ENCODE results near the gene CGB7. TPM values are rescaled to one million over a fixed set of nuclear protein-coding genes. Genes with fewer than 3 reads are reported as not detected.
"Not testable (repeated sequence)": the region's sequence is repeated elsewhere in the genome, so short reads cannot be mapped to it uniquely, and the experiment has no call there.

The CGB7 gene
- total and polyA plus RNA-seq, 4 donors: 0.11 to 0.57 (median 0.25) TPM

- H3K36me3 ChIP-seq (ENCODE audit: control insufficient read depth in 4 of 4, insufficient read depth in 4 of 4, low read length in 4 of 4); H3K9ac ChIP-seq (ENCODE audit: insufficient read depth in 1 of 2, low read length in 2 of 2); H3K27me3 ChIP-seq (ENCODE audit: control insufficient read depth in 3 of 3, insufficient read depth in 3 of 3, low read length in 2 of 3); H3K4me1 ChIP-seq (ENCODE audit: control insufficient read depth in 5 of 5, insufficient read depth in 5 of 5, low read length in 5 of 5); H3K4me3 ChIP-seq; H3K27ac ChIP-seq (ENCODE audit: low read depth in 1 of 2, low read length in 1 of 2); DNase-seq; H3K9me3 ChIP-seq (ENCODE audit: control insufficient read depth in 4 of 4, insufficient read depth in 3 of 4, low read length in 3 of 4); ATAC-seq (ENCODE audit: insufficient read depth, low FRiP score): not testable (repeated sequence)
- 86 to 95% methylated on average over 14 of the region's 14 CpGs for WGBS, 2 donors
These were observed 27.8 kb downstream of the CGB7 start for GRCh38 chr19:49029749-49030148.

- not testable (repeated sequence) for H3K36me3 ChIP-seq (ENCODE audit: control insufficient read depth in 4 of 4, insufficient read depth in 4 of 4, low read length in 4 of 4); H3K9me3 ChIP-seq (ENCODE audit: control insufficient read depth in 4 of 4, insufficient read depth in 3 of 4, low read length in 3 of 4); H3K4me3 ChIP-seq; H3K27ac ChIP-seq (ENCODE audit: low read depth in 1 of 2, low read length in 1 of 2); ATAC-seq (ENCODE audit: insufficient read depth, low FRiP score); H3K4me1 ChIP-seq (ENCODE audit: control insufficient read depth in 5 of 5, insufficient read depth in 5 of 5, low read length in 5 of 5); H3K27me3 ChIP-seq (ENCODE audit: control insufficient read depth in 3 of 3, insufficient read depth in 3 of 3, low read length in 2 of 3); DNase-seq; H3K9ac ChIP-seq (ENCODE audit: insufficient read depth in 1 of 2, low read length in 2 of 2)
- WGBS, 2 donors: 68 to 82% methylated on average over 8 to 9 of the region's 9 CpGs
These were observed 28.9 kb downstream of the CGB7 start for GRCh38 chr19:49028686-49029085.

GRCh38 chr19:49025599-49025998 is 31.9 kb downstream of the CGB7 start:
- H3K36me3 ChIP-seq (ENCODE audit: control insufficient read depth in 4 of 4, insufficient read depth in 4 of 4, low read length in 4 of 4); H3K4me1 ChIP-seq (ENCODE audit: control insufficient read depth in 5 of 5, insufficient read depth in 5 of 5, low read length in 5 of 5); H3K27ac ChIP-seq (ENCODE audit: low read depth in 1 of 2, low read length in 1 of 2); H3K9me3 ChIP-seq (ENCODE audit: control insufficient read depth in 4 of 4, insufficient read depth in 3 of 4, low read length in 3 of 4); H3K4me3 ChIP-seq; ATAC-seq (ENCODE audit: insufficient read depth, low FRiP score); H3K9ac ChIP-seq (ENCODE audit: insufficient read depth in 1 of 2, low read length in 2 of 2); DNase-seq: not testable (repeated sequence)
- peaks cover 0 to 11% (median 7%) of the 10 kb centered on the region in 3 donors for H3K27me3 ChIP-seq (ENCODE audit: control insufficient read depth in 3 of 3, insufficient read depth in 3 of 3, low read length in 2 of 3)
- 83 to 90% methylated on average over 21 to 23 of the region's 23 CpGs for WGBS, 2 donors

- not testable (repeated sequence) for H3K27ac ChIP-seq (ENCODE audit: low read depth in 1 of 2, low read length in 1 of 2); DNase-seq; H3K4me1 ChIP-seq (ENCODE audit: control insufficient read depth in 5 of 5, insufficient read depth in 5 of 5, low read length in 5 of 5); H3K36me3 ChIP-seq (ENCODE audit: control insufficient read depth in 4 of 4, insufficient read depth in 4 of 4, low read length in 4 of 4); H3K9me3 ChIP-seq (ENCODE audit: control insufficient read depth in 4 of 4, insufficient read depth in 3 of 4, low read length in 3 of 4); H3K9ac ChIP-seq (ENCODE audit: insufficient read depth in 1 of 2, low read length in 2 of 2); H3K4me3 ChIP-seq; ATAC-seq (ENCODE audit: insufficient read depth, low FRiP score)
- peaks cover 0 to 15% (median 12%) of the 10 kb centered on the region in 3 donors for H3K27me3 ChIP-seq (ENCODE audit: control insufficient read depth in 3 of 3, insufficient read depth in 3 of 3, low read length in 2 of 3)
- 81 to 90% methylated on average over 3 of the region's 6 CpGs for whole genome bisulfite sequencing, 2 donors
These were observed 32.5 kb downstream of the CGB7 start for GRCh38 chr19:49025088-49025487.

GRCh38 chr19:49024233-49024632 is 33.3 kb downstream of the CGB7 start, which contains the start of gene CGB3:
CGB3 (minus strand) TSS chr19:49024333; CDS start chr19:49023971, 362 bp downstream.
- not testable (repeated sequence) for H3K9ac ChIP-seq (ENCODE audit: insufficient read depth in 1 of 2, low read length in 2 of 2); H3K36me3 ChIP-seq (ENCODE audit: control insufficient read depth in 4 of 4, insufficient read depth in 4 of 4, low read length in 4 of 4); ATAC-seq (ENCODE audit: insufficient read depth, low FRiP score); H3K27ac ChIP-seq (ENCODE audit: low read depth in 1 of 2, low read length in 1 of 2); H3K4me3 ChIP-seq; H3K4me1 ChIP-seq (ENCODE audit: control insufficient read depth in 5 of 5, insufficient read depth in 5 of 5, low read length in 5 of 5); H3K9me3 ChIP-seq (ENCODE audit: control insufficient read depth in 4 of 4, insufficient read depth in 3 of 4, low read length in 3 of 4); DNase-seq
- 64 to 74% methylated on average over 10 to 13 of the region's 15 CpGs for WGBS, 2 donors
- H3K27me3 ChIP-seq (ENCODE audit: control insufficient read depth in 3 of 3, insufficient read depth in 3 of 3, low read length in 2 of 3): peaks cover 0 to 20% (median 12%) of the 10 kb centered on the region in 3 donors

- Histone ChIP-seq H3K36me3 (ENCODE audit: control insufficient read depth in 4 of 4, insufficient read depth in 4 of 4, low read length in 4 of 4) (no peaks in the 10 kb centered on the region), H3K4me1 (ENCODE audit: control insufficient read depth in 5 of 5, insufficient read depth in 5 of 5, low read length in 5 of 5) (peaks cover 0 to 19% (median 4%) of the 10 kb centered on the region in 5 donors), H3K27me3 (ENCODE audit: control insufficient read depth in 3 of 3, insufficient read depth in 3 of 3, low read length in 2 of 3) (peaks cover 0 to 30% (median 15%) of the 10 kb centered on the region in 3 donors), H3K4me3 (no peak overlapping the region), H3K9me3 (ENCODE audit: control insufficient read depth in 4 of 4, insufficient read depth in 3 of 4, low read length in 3 of 4) (no peaks in the 10 kb centered on the region), H3K27ac (ENCODE audit: low read depth in 1 of 2, low read length in 1 of 2) (no peak overlapping the region), H3K9ac (ENCODE audit: insufficient read depth in 1 of 2, low read length in 2 of 2) (no peak overlapping the region)
- 91 to 96% methylated on average over 9 of the region's 9 CpGs for WGBS, 2 donors
- ATAC-seq (ENCODE audit: insufficient read depth, low FRiP score) (no peak), DNase-seq (no peak)
- no peak for TF ChIP-seq CTCF (IDR thresholded peaks at IDR 0.05; ENCODE audit: control extremely low read depth, extremely low read depth)
These were observed 35.4 kb downstream of the CGB7 start for GRCh38 chr19:49022116-49022515.

All from lung (tissue), 12 donors.